Ovary (tissue), 9 donors: ENCODE measurements around the gene ELP5. TPM values are rescaled to one million over a fixed set of nuclear protein-coding genes. Genes with fewer than 3 reads are reported as not detected.

Source experiments
- DNase-seq, 5 donors: peaks; one replicate each; pipeline ENCODE4 v3.0.0-alpha.2; 2019 to 2020
- H3K27ac ChIP-seq, 2 donors: fragments of 200-600 bp; one replicate each; pipeline versions ENCODE4 v1.5.1 to v1.8.0; 2019 to 2022
- H3K27me3 ChIP-seq: fragments of 200-600 bp; one replicate; pipeline ENCODE4 v1.8.0; 2022
- H3K36me3 ChIP-seq: fragments of 200-600 bp; sonication (generic); one replicate; pipeline ENCODE4 v1.5.1; 2019
- H3K4me1 ChIP-seq: one replicate; pipeline ENCODE4 v1.8.1; 2013; ENCODE audit warnings: mild to moderate bottlenecking, moderate library complexity; ENCODE audit not compliant: insufficient read depth
- H3K4me3 ChIP-seq: fragments of 200-600 bp; sonication (generic); one replicate; pipeline ENCODE4 v1.5.1; 2017
- H3K9me3 ChIP-seq, 2 donors: fragments of 200-600 bp in 1 of 2; sonication (generic) in 1 of 2; one replicate each; pipeline versions ENCODE4 v1.5.1 to v1.8.1; 2013 to 2019; ENCODE audit warnings: mild to moderate bottlenecking in 1 of 2, moderate library complexity in 1 of 2
- CTCF ChIP-seq, 3 donors: fragments of 450-650 bp in 2 of 3; fragments of 200-600 bp in 1 of 3; IDR thresholded peaks; one replicate each; pipeline versions ENCODE4 v1.5.1 to v1.8.0; 2016 to 2022; ENCODE audit warnings: antibody characterized with exemption in 3 of 3, mild to moderate bottlenecking in 1 of 3
- EP300 ChIP-seq: sonication (generic); formaldehyde crosslinking; IDR thresholded peaks from one replicate; pipeline ENCODE4 v1.6.1; 2017; ENCODE audit warnings: antibody characterized with exemption
- POLR2A ChIP-seq: fragments of 450-650 bp; IDR thresholded peaks from one replicate; pipeline ENCODE4 v1.6.1; 2017; ENCODE audit warnings: antibody characterized with exemption, mild to moderate bottlenecking, moderate library complexity
- WGBS, 3 donors: extraction: QIAGEN DNeasy Blood & Tissue Kit in 1 of 3; methylation state at CpG; one replicate each; pipeline versions ENCODE4 v1.1.5 to v1.1.7; 2013 to 2017; 5-methylcytosine and 5-hydroxymethylcytosine counted together
- intact Hi-C, 4 donors: fragments of 100-400 bp; cut with DNase I; formaldehyde crosslinking; loops; one replicate each; pipeline versions ENCODE4 v1.11.0 to v1.15.1; 2022 to 2023
- polyA plus RNA-seq, 2 donors: library from polyadenylated mRNA; stranded (reverse); fragments of 200-250 nt in 1 of 2; fragments of 350-450 nt in 1 of 2; fragmentation: Illumina TruSeq in 1 of 2; extraction: RNeasy Lipid Tissue Mini Kit (QIAGEN cat#74804) in 1 of 2; gene quantifications; one replicate each; pipeline ENCODE4 v1.2.3, GENCODE V29; 2013 to 2014
- total RNA-seq, 7 donors: library from RNA; depleted of rRNA in 2 of 7; stranded (reverse); fragments of >200 nt in 2 of 7; fragmentation: NEBNext Ultra II Directional in 3 of 7; extraction: Animal tissue kit (Norgen Biotek cat#: 25700) in 3 of 7; gene quantifications; one replicate each; pipeline versions ENCODE4 v1.1.0 to v1.2.4, GENCODE V29; 2016 to 2023
- donor health status: DM: no; HTN: no; CAD: no; lungs with moderate emphysema.
- donor health status: DM: no; HTN: no; CAD: no.
- donor health status: Bipolar disorder and iron deficiency.
- donor health status: DM: yes; HTN: yes; CAD: no.
- donor health status: DM: no; HTN: no; CAD: no.
- donor health status: DM: yes; HTN: yes; CAD: no.

The ELP5 gene
- total and polyA plus RNA-seq, 9 donors: 18.7 to 56.0 (median 40.6) TPM

- peak overlapping the region; percentile 56 for H3K4me3 ChIP-seq
- no peaks in the 10 kb centered on the region for H3K27me3 ChIP-seq
- DNase-seq: no peak
- H3K9me3 ChIP-seq: no peaks in the 10 kb centered on the region
- peak in 1 of 3 donors; percentile 0 for TF ChIP-seq CTCF (IDR thresholded peaks at IDR 0.05)
- TF ChIP-seq EP300: no peak
- TF ChIP-seq POLR2A: no peak
- intact Hi-C loops: no loop called here
- peaks cover 20% of the 10 kb centered on the region for H3K4me1 ChIP-seq
- H3K27ac ChIP-seq: peak overlapping the region in 1 of 2 donors; percentile 50
- WGBS, 3 donors: 7 to 11% (median 8%) methylated on average over 9 of the region's 9 CpGs
- H3K36me3 ChIP-seq: no peaks in the 10 kb centered on the region
These were observed 36.8 kb upstream of the ELP5 start for GRCh38 chr17:7215136-7215638.

GRCh38 chr17:7215652-7216180 lies 36.3 kb upstream of the ELP5 start:
- intact Hi-C loops: no loop called here
- peak overlapping the region; percentile 50 to 87 for H3K27ac ChIP-seq
- DNase-seq: peak in 3 of 5 donors; percentile 52 to 63 (median 53)
- H3K27me3 ChIP-seq: no peaks in the 10 kb centered on the region
- H3K4me1 ChIP-seq: peaks cover 20% of the 10 kb centered on the region
- no peak overlapping the region for H3K4me3 ChIP-seq
- TF ChIP-seq CTCF (IDR thresholded peaks at IDR 0.05) (no peak), EP300 (no peak), POLR2A (no peak)
- 6 to 10% (median 8%) methylated on average over 9 to 10 of the region's 10 CpGs for WGBS, 3 donors
- H3K9me3 ChIP-seq: no peaks in the 10 kb centered on the region
- no peaks in the 10 kb centered on the region for H3K36me3 ChIP-seq

DNA sequence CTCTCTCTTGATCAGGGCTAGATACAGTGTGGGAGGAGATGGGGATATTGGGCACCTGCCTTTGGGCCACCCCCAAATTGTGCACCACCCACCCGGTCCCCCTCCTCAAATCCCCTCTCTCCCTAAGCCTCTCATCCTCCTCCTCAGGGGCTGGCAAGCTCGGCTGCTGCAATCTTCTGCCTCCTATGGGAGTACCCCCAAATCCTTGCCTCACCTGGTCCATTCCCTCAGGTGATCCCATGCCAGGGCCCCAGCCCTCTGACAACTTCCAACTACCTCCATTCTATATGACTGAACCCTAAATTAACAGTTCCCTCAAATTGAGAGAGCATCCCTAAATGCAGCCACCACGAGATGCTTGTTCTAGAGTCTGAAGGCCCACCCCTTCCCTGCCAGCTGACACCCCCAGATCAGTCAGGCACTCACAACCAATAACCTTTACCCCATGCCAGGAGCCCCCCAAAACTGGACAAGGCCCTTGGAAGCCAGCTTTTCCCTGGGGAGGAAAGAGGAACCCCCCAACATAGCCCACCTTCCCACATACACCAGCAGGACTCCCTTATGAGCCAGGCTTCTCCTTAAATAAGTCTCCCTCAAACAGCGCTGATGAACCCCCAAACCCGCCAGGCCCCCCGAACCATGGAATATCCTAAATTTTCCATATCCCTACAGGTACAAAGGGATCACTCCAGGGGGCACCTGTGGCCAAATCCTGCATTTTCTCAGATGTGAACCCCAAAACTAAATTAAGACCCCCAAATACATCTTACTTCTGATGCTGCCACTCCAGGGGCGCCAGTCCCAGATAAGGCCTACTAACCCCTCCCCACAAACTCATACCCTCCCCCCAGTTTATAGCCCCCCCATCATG lies 35.5 kb upstream of the ELP5 start:
- intact Hi-C loops: no loop called here
- WGBS, 3 donors: 5 to 6% (median 6%) methylated on average over 7 of the region's 7 CpGs
- Histone ChIP-seq H3K4me1 (peaks cover 19% of the 10 kb centered on the region), H3K36me3 (no peaks in the 10 kb centered on the region), H3K4me3 (peak overlapping the region; percentile 46), H3K27me3 (no peaks in the 10 kb centered on the region), H3K27ac (peak overlapping the region; percentile 27 to 87), H3K9me3 (no peaks in the 10 kb centered on the region)
- TF ChIP-seq CTCF (IDR thresholded peaks at IDR 0.05) (no peak), POLR2A (no peak), EP300 (no peak)
- DNase-seq: peak in 2 of 5 donors; percentile 44 to 50

DNA sequence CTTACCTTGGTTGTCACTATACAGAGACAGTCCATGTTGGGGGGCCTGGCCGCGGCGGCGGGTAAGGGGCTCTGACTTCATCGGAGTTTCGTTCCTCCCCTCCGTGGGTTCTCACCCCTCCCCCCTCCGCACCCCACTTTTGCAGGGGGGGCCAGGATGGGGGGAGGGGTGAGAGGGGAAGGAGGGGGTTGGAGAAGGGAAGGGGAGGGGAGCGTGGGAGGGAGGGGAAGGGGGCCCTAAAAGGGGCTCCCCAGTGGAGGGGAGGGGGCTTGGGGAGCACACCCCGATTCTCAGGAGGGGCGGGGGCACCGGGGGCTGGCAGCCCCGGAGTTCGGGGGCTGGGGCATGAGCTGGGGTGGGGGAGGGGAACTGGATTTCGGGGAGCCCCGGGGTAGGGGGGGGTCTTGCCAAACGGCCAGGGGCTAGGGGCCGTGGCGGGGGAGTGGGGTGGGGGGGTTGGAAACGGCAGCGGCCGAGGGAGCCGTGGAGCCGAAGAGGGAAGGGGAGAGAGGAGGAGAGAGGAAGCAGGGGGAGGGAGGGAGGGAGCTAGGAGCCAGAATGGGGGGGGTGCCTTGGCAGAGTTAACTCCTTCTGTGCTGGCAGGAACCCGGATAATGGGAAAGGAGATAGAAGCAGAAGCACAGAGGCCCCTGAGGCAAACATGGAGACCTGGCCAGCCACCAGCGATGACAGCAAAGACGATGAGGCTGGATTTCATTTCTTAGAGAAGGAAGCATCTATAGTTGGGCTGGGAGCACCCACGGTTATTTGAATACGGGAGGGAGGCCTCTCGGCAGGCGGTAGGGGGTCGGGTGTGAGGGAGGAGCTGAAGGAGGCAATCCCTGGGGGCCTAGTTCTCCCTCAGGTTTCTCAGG lies 34.7 kb upstream of the ELP5 start:
- no peaks in the 10 kb centered on the region for H3K27me3 ChIP-seq
- TF ChIP-seq CTCF (IDR thresholded peaks at IDR 0.05): no peak
- peaks cover 19% of the 10 kb centered on the region for H3K4me1 ChIP-seq
- intact Hi-C loops: no loop called here
- H3K27ac ChIP-seq: peak overlapping the region; percentile 26 to 87
- H3K4me3 ChIP-seq: peak overlapping the region; percentile 46
- no peaks in the 10 kb centered on the region for H3K9me3 ChIP-seq
- 2 to 3% (median 2%) methylated on average over 28 to 32 of the region's 32 CpGs for WGBS, 3 donors
- DNase-seq: peak in 4 of 5 donors; percentile 74 to 82 (median 76)
- no peaks in the 10 kb centered on the region for H3K36me3 ChIP-seq
